IMR-90 (cell line): ENCODE measurements around the gene CYP1A2. TPM values are rescaled to one million over a fixed set of nuclear protein-coding genes. Genes with fewer than 3 reads are reported as not detected.

ENCODE experiments used
- ATAC-seq: fragments of 200-7000 bp; cut with Tn5 transposase; 2 replicates; pipeline ENCODE4 v1.9.1; 2020; ENCODE audit warnings: low read depth, mild to moderate bottlenecking, moderate library complexity
- BruUV-seq: library from RNA; stranded (reverse); fragments of 400-500 nt; replicated peaks from 2 replicates; lab custom pipeline; 2021; lab: Mats Ljungman, UMichigan
- CTCF ChIA-PET: fragments of 300-600 bp; formaldehyde crosslinking; extraction: SDS; loops from one replicate; lab custom pipeline; 2021; ENCODE audit warnings: antibody characterized with exemption; lab: Yijun Ruan, JAX
- POLR2A ChIA-PET: fragments of 300-600 bp; sonication (Branson Sonifier 250); formaldehyde crosslinking; loops from one replicate; lab custom pipeline; 2022; ENCODE audit warnings: antibody characterized with exemption; ENCODE audit not compliant: unreplicated experiment; lab: Charles Lee
- DNase-seq: peaks from one replicate; pipeline ENCODE4 v3.0.0; 2013
- H2AFZ ChIP-seq: replicated peaks from 2 replicates; pipeline ENCODE3; 2013; ENCODE audit warnings: low read length, mild to moderate bottlenecking; ENCODE audit not compliant: poor library complexity
- H2AK5ac ChIP-seq: 2 replicates; pipeline ENCODE4 v1.6.1; 2013; ENCODE audit warnings: low read depth, low read length, inconsistent platforms
- H2AK9ac ChIP-seq: replicated peaks from 2 replicates; pipeline ENCODE3; 2013; ENCODE audit warnings: mild to moderate bottlenecking, low read depth, low read length, moderate library complexity; ENCODE audit not compliant: poor library complexity
- H2BK120ac ChIP-seq: 2 replicates; pipeline ENCODE4 v1.6.1; 2013; ENCODE audit warnings: low read depth, low read length, inconsistent platforms
- H2BK15ac ChIP-seq: 3 replicates; pipeline ENCODE4 v1.6.1; 2013; ENCODE audit warnings: low read depth, low read length, inconsistent platforms
- H2BK20ac ChIP-seq: 2 replicates; pipeline ENCODE4 v1.6.1; 2013; ENCODE audit warnings: low read depth, mild to moderate bottlenecking, inconsistent platforms, low read length, moderate library complexity
- H2BK5ac ChIP-seq: 2 replicates; pipeline ENCODE4 v1.6.1; 2013; ENCODE audit warnings: mild to moderate bottlenecking, low read depth, low read length, inconsistent platforms; ENCODE audit not compliant: poor library complexity, severe bottlenecking
- H3K14ac ChIP-seq: replicated peaks from 2 replicates; pipeline ENCODE4 v1.6.1; 2013; ENCODE audit warnings: low read depth, low read length, inconsistent platforms
- H3K18ac ChIP-seq: 2 replicates; pipeline ENCODE4 v1.6.1; 2013; ENCODE audit warnings: low read depth, low read length, control low read depth
- H3K23ac ChIP-seq: 2 replicates; pipeline ENCODE4 v1.6.1; 2013; ENCODE audit warnings: low read depth, low read length, inconsistent platforms
- H3K27ac ChIP-seq: 2 replicates; pipeline ENCODE4 v1.5.1; 2013; ENCODE audit warnings: mild to moderate bottlenecking, control low read depth, low read length; ENCODE audit not compliant: insufficient read depth
- H3K27me3 ChIP-seq: 2 replicates; pipeline ENCODE4 v1.6.1; 2013; ENCODE audit warnings: low read length; ENCODE audit not compliant: control insufficient read depth, insufficient read depth
- H3K36me3 ChIP-seq: 2 replicates; pipeline ENCODE4 v1.6.1; 2013; ENCODE audit warnings: low read length, mixed read lengths; ENCODE audit not compliant: control insufficient read depth, insufficient read depth
- H3K4ac ChIP-seq: 2 replicates; pipeline ENCODE4 v1.6.1; 2013; ENCODE audit warnings: low read depth, low read length, inconsistent platforms
- H3K4me1 ChIP-seq: 2 replicates; pipeline ENCODE4 v1.6.1; 2013; ENCODE audit warnings: low read length, mixed read lengths; ENCODE audit not compliant: control insufficient read depth, insufficient read depth
- H3K4me2 ChIP-seq: 2 replicates; pipeline ENCODE4 v1.6.1; 2013; ENCODE audit warnings: low read depth, mild to moderate bottlenecking, control low read depth, low read length, moderate library complexity
- H3K4me3 ChIP-seq: 2 replicates; pipeline ENCODE4 v1.5.1; 2013; ENCODE audit warnings: low read depth, mild to moderate bottlenecking, control low read depth, low read length, moderate library complexity; ENCODE audit not compliant: insufficient read depth
- H3K56ac ChIP-seq: 2 replicates; pipeline ENCODE4 v1.6.1; 2013; ENCODE audit warnings: low read length, inconsistent platforms; ENCODE audit not compliant: insufficient read depth; ENCODE audit errors: extremely low read depth
- H3K79me1 ChIP-seq, 2 experiments: 2 replicates each; pipeline ENCODE4 v1.6.1; 2013; ENCODE audit warnings: low read length in 2 of 2, inconsistent platforms in 1 of 2, low read depth in 1 of 2
- H3K9ac ChIP-seq: 2 replicates; pipeline ENCODE4 v1.6.1; 2013; ENCODE audit warnings: low read depth, low read length, control low read depth
- H3K9me1 ChIP-seq: 2 replicates; pipeline ENCODE4 v1.6.1; 2013; ENCODE audit warnings: low read length, inconsistent platforms; ENCODE audit not compliant: insufficient read depth
- H3K9me3 ChIP-seq: 2 replicates; pipeline ENCODE4 v1.6.1; 2013; ENCODE audit warnings: low read length; ENCODE audit not compliant: control insufficient read depth, insufficient read depth
- H4K20me1 ChIP-seq: 2 replicates; pipeline ENCODE4 v1.6.1; 2013; ENCODE audit warnings: low read length, inconsistent platforms; ENCODE audit not compliant: insufficient read depth
- H4K5ac ChIP-seq: 2 replicates; pipeline ENCODE4 v1.6.1; 2013; ENCODE audit warnings: mild to moderate bottlenecking, low read depth, low read length, control low read depth
- H4K8ac ChIP-seq, 2 experiments: 2 replicates each; pipeline ENCODE4 v1.6.1; 2013; ENCODE audit warnings: low read depth in 2 of 2, low read length in 2 of 2, control low read depth in 1 of 2, inconsistent platforms in 1 of 2
- H4K91ac ChIP-seq: 2 replicates; pipeline ENCODE4 v1.6.1; 2013; ENCODE audit warnings: low read depth, low read length, inconsistent platforms; ENCODE audit not compliant: insufficient read depth
- BHLHE40 ChIP-seq: fragments of 150-350 bp; IDR thresholded peaks from 2 replicates; pipeline ENCODE4 v1.6.1; 2016; ENCODE audit warnings: mild to moderate bottlenecking, low read depth, low read length
- CEBPB ChIP-seq: IDR thresholded peaks from 2 replicates; pipeline ENCODE4 v1.6.1; 2012; ENCODE audit warnings: low read depth, low read length, improper control_type of control experiment
- CHD1 ChIP-seq: IDR thresholded peaks from 2 replicates; pipeline ENCODE4 v1.6.1; 2012; ENCODE audit warnings: low read depth, low read length, improper control_type of control experiment
- ELK1 ChIP-seq: fragments of 150-350 bp; IDR thresholded peaks from 2 replicates; pipeline ENCODE4 v1.6.1; 2016; ENCODE audit warnings: low read depth, mild to moderate bottlenecking, low read length, moderate library complexity, borderline replicate concordance
- MAFK ChIP-seq: IDR thresholded peaks from 2 replicates; pipeline ENCODE4 v1.6.1; 2012; ENCODE audit warnings: low read depth, low read length, improper control_type of control experiment
- MAZ ChIP-seq: IDR thresholded peaks from 2 replicates; pipeline ENCODE4 v1.6.1; 2012; ENCODE audit warnings: low read depth, mild to moderate bottlenecking, low read length, improper control_type of control experiment, moderate library complexity, borderline replicate concordance
- NFE2L2 ChIP-seq: fragments of 150-350 bp; IDR thresholded peaks from 2 replicates; pipeline ENCODE4 v1.6.1; 2016; ENCODE audit warnings: low read depth, mild to moderate bottlenecking, low read length
- RAD21 ChIP-seq: IDR thresholded peaks from 2 replicates; pipeline ENCODE4 v1.6.1; 2012; ENCODE audit warnings: low read length, improper control_type of control experiment
- RCOR1 ChIP-seq: IDR thresholded peaks from 2 replicates; pipeline ENCODE4 v1.6.1; 2012; ENCODE audit warnings: mild to moderate bottlenecking, low read length, improper control_type of control experiment; ENCODE audit not compliant: insufficient replicate concordance
- SMC3 ChIP-seq: fragments of 150-350 bp; IDR thresholded peaks from 2 replicates; pipeline ENCODE4 v1.6.1; 2016; ENCODE audit warnings: low read depth, mild to moderate bottlenecking, antibody characterized with exemption, low read length, moderate library complexity
- USF2 ChIP-seq: fragments of 150-350 bp; IDR thresholded peaks from 2 replicates; pipeline ENCODE4 v1.6.1; 2017; ENCODE audit warnings: mild to moderate bottlenecking, antibody characterized with exemption, low read length, low read depth
- WGBS, 2 experiments: methylation state at CpG; one replicate each; pipeline versions ENCODE4 v1.1.5 to v1.1.7; 2013; ENCODE audit warnings: missing lambda C conversion rate in 2 of 2; ENCODE audit not compliant: insufficient read length in 1 of 2; ENCODE audit errors: extremely low coverage in 2 of 2; 5-methylcytosine and 5-hydroxymethylcytosine counted together
- dilution Hi-C: fragments of 300-500 bp; cut with HindIII; formaldehyde crosslinking; loops from one replicate; pipeline ENCODE4 v1.14.3; 2018; ENCODE audit warnings: low sequenced_read_pairs; ENCODE audit not compliant: unreplicated experiment
- in situ Hi-C: fragments of 300-500 bp; cut with MboI; formaldehyde crosslinking; loops from 3 replicates; pipeline ENCODE4 v1.14.3; 2019; ENCODE audit warnings: low sequenced_read_pairs, inconsistent platforms, mixed read lengths
- intact Hi-C: fragments of 100-400 bp; cut with micrococcal nuclease; formaldehyde crosslinking; loops from 2 replicates; pipeline ENCODE4 v1.10.0; 2022
- polyA plus RNA-seq, 3 experiments: library from polyadenylated mRNA; depleted of rRNA; stranded (reverse); fragments of >200 nt; gene quantifications; 2 replicates each; pipeline ENCODE4 v1.2.3, GENCODE V29; 2012; ENCODE audit warnings: low replicate concordance in 1 of 3
- total RNA-seq: library from RNA; depleted of rRNA; stranded (reverse); fragments of >200 nt; gene quantifications from 2 replicates; pipeline ENCODE4 v1.2.3, GENCODE V29; 2012
- TF ChIP-seq, protein P1 (sequence below): conservative IDR thresholded peaks from 2 replicates; pipeline ENCODE4 v1.5.1; 2012; ENCODE audit warnings: mild to moderate bottlenecking, low read depth, low read length, improper control_type of control experiment

Gene CYP1A2
- total and polyA plus RNA-seq, 2 of the 4 experiments (the other 2 are of a cell fraction), result not detected

DNA sequence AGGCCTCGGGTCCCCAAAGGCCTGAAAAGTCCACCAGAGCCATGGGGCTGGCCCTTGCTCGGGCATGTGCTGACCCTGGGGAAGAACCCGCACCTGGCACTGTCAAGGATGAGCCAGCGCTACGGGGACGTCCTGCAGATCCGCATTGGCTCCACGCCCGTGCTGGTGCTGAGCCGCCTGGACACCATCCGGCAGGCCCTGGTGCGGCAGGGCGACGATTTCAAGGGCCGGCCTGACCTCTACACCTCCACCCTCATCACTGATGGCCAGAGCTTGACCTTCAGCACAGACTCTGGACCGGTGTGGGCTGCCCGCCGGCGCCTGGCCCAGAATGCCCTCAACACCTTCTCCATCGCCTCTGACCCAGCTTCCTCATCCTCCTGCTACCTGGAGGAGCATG is 1.2 kb downstream of the CYP1A2 start:
- in situ Hi-C loops (no loop called here), dilution Hi-C loops (no loop called here), intact Hi-C loops (loop anchor here (10.0 kb wide), 1 partner anchor 55 kb away; the partner anchor contains the start of gene EDC3)
- H4K91ac ChIP-seq, result no peak overlapping the region
- no peaks in the 10 kb centered on the region for H3K79me1 ChIP-seq
- H3K9me3 ChIP-seq, result no peaks in the 10 kb centered on the region
- no peak overlapping the region for H3K23ac ChIP-seq
- no peak overlapping the region for H2BK20ac ChIP-seq
- no peak overlapping the region for H3K9ac ChIP-seq
- POLR2A ChIA-PET, result no interaction called here
- no TSS peak for BruUV-seq
- H3K56ac ChIP-seq, result no peak overlapping the region
- no peaks in the 10 kb centered on the region; the same call in 1 of the 2 replicates for H3K9me1 ChIP-seq
- H3K18ac ChIP-seq, result no peak overlapping the region
- H2BK5ac ChIP-seq, result no peak overlapping the region
- H3K27ac ChIP-seq, result no peak overlapping the region
- H2BK15ac ChIP-seq, result no peak overlapping the region
- no peaks in the 10 kb centered on the region for H4K20me1 ChIP-seq
- no peak overlapping the region for H2AK9ac ChIP-seq
- no peak overlapping the region for H2AFZ ChIP-seq
- H4K5ac ChIP-seq, result no peak overlapping the region
- H2BK120ac ChIP-seq, result no peak overlapping the region
- H3K4ac ChIP-seq, result no peak overlapping the region
- no peak for DNase-seq
- no peak overlapping the region for H3K4me2 ChIP-seq
- H3K4me1 ChIP-seq, result no peaks in the 10 kb centered on the region
- peaks cover 36% of the 10 kb centered on the region for H3K27me3 ChIP-seq
- no peak overlapping the region for H2AK5ac ChIP-seq
- H4K8ac ChIP-seq, result no peak overlapping the region
- H3K36me3 ChIP-seq, result no peaks in the 10 kb centered on the region
- no peak overlapping the region for H3K4me3 ChIP-seq
- H3K14ac ChIP-seq, result no peak overlapping the region
- no peak for TF ChIP-seq MAFK
- no peak for TF ChIP-seq SMC3
- no peak for TF ChIP-seq NFE2L2
- no peak for TF ChIP-seq USF2
- no peak for TF ChIP-seq MAZ
- TF ChIP-seq, protein P1, sequence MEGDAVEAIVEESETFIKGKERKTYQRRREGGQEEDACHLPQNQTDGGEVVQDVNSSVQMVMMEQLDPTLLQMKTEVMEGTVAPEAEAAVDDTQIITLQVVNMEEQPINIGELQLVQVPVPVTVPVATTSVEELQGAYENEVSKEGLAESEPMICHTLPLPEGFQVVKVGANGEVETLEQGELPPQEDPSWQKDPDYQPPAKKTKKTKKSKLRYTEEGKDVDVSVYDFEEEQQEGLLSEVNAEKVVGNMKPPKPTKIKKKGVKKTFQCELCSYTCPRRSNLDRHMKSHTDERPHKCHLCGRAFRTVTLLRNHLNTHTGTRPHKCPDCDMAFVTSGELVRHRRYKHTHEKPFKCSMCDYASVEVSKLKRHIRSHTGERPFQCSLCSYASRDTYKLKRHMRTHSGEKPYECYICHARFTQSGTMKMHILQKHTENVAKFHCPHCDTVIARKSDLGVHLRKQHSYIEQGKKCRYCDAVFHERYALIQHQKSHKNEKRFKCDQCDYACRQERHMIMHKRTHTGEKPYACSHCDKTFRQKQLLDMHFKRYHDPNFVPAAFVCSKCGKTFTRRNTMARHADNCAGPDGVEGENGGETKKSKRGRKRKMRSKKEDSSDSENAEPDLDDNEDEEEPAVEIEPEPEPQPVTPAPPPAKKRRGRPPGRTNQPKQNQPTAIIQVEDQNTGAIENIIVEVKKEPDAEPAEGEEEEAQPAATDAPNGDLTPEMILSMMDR, result no peak
- TF ChIP-seq BHLHE40, result no peak
- TF ChIP-seq ELK1, result no peak
- TF ChIP-seq RAD21, result no peak
- no peak for TF ChIP-seq CHD1
- no peak for TF ChIP-seq CEBPB
- no peak for TF ChIP-seq RCOR1
- ATAC-seq, result no peak
- CTCF ChIA-PET, result interaction anchor here (0.6 kb wide), 1 partner anchor 41 kb away, joined by 9 read pairs; no protein-coding TSS in a partner anchor
- WGBS, 2 experiments, result 55% methylated on average over 4 of the region's 20 CpGs; no CpG with 5 or more reads in 1 of the 2 experiments
